GM19452 (cell line): Measurements from ENCODE around the gene PCDHGA1.

Experiments used
- ATAC-seq: cut with Tn5 transposase; IDR thresholded peaks from one replicate; pipeline ENCODE4 v1.9.1; 2021; ENCODE audit not compliant: unreplicated experiment

Gene PCDHGA1

DNA sequence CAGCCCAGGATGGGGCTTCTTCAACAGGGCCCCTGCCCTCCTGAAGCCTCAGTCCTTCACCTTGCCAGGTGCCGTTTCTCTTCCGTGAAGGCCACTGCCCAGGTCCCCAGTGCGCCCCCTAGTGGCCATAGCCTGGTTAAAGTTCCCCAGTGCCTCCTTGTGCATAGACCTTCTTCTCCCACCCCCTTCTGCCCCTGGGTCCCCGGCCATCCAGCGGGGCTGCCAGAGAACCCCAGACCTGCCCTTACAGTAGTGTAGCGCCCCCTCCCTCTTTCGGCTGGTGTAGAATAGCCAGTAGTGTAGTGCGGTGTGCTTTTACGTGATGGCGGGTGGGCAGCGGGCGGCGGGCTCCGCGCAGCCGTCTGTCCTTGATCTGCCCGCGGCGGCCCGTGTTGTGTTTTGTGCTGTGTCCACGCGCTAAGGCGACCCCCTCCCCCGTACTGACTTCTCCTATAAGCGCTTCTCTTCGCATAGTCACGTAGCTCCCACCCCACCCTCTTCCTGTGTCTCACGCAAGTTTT lies 182.1 kb downstream of the PCDHGA1 start:
- peak; percentile 17 for ATAC-seq

GRCh38 chr5:141512911-141513626 lies 182.8 kb downstream of the PCDHGA1 start:
- no peak for ATAC-seq

DNA sequence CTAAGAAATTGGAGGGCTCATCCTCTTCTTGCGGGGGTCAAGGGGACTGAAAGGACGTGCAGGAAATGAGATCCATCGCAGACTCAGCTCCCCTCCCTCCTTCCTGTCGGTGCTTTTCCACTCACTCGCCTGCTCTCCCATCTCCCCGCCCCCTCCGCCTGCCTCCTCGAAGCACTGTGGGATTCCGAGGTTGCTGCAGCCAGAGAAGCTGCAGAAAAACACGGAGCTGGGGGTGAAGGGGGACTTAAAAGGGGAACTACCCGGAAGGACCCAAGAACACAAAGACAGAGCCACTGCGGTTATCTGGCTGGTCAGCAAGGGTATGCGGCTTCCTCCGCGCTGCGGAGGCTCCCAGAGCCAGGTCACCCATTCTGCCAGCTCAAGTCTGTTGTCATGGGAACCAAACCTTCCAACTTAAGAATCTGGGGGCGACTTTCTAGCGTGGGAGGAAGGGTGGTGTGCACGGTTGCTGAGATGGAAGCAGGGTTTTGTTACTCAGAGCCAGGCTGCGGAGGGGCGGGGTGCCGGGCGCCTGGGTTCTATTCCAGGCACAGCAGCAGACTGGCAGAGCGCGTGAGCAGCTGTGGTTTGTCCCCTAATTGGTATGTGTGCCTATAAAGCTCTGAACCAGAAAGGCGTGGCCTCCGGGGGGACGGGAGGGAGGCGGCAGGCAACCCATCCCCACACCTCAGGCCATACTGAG lies 183.5 kb downstream of the PCDHGA1 start:
- peak; percentile 22 for ATAC-seq

GRCh38 chr5:141514330-141515133 lies 184.2 kb downstream of the PCDHGA1 start:
- ATAC-seq: peak; percentile 28

- ATAC-seq: no peak
Observed at GRCh38 chr5:141515141-141515540, 184.8 kb downstream of the PCDHGA1 start.

DNA sequence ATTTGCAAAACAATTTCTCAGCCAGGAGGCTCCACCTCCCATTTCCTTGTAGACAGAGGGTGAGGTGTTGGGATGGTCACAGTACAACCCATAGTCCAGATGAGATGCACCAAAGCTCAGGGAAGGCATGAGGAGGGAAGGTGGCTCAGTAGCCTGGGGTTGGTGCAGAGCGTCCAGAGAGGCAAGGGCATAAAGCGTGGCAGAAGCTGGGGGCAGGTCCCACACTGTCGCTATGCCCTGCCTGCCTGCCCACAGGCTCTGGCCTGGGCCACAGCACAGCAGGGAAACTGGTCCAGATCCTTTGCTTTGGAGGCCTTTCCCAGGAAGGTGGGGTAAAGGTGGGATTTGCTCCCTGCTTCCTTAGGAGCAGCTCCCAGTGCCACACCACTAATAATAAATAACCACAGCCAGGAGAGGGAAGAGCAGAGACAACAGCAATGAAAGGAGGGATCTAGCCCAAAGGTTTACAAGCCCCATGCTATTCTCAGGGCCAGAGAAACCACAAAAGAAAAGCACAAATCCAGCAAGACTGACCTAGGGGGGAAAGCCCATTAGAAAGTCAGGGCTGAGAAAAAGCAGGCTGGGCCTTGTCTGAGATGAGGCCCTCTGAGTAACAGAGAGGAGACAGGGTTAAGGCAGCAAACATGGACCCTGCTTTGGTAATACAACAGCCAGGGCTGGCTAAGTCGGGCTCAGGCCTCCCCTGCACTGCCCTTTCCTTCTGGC lies 185.8 kb downstream of the PCDHGA1 start:
- ATAC-seq: no peak

DNA sequence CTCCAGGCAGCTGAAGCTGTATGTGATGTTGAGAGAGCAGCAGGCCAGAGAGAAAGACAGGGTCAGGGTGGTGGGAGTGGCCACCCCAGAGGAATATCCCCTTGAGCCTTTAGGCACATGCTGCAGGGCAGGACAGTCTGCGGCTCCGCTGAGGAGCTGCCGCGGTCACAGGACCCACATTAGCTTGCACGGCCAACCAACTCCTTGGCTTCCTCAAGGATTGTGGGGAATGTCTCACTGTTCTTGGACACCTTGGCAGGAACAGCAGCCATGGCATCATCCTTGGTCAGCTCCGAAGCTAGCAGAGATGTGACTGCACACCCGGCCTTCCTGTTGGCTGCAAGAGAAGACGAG lies 186.3 kb downstream of the PCDHGA1 start:
- no peak for ATAC-seq

DNA sequence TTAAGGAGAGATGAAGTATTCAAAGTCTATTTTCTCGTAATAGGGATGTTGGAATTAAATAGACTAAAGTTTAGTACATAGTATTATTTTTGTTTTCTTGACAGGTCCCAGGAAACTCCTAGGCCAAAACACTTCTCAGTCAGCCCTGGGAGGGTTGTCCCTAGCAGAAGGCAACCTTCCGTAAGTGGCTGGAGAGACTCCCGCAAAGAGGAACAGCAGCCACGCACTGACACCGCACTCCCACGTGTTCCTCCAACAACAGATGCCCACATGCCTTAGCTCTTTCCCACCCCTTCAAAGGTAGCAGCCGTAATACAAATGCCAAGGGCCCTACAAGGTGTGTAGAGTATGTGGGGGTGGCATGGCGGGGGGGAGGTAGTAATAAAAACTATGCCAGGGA lies 187.0 kb downstream of the PCDHGA1 start:
- no peak for ATAC-seq

DNA sequence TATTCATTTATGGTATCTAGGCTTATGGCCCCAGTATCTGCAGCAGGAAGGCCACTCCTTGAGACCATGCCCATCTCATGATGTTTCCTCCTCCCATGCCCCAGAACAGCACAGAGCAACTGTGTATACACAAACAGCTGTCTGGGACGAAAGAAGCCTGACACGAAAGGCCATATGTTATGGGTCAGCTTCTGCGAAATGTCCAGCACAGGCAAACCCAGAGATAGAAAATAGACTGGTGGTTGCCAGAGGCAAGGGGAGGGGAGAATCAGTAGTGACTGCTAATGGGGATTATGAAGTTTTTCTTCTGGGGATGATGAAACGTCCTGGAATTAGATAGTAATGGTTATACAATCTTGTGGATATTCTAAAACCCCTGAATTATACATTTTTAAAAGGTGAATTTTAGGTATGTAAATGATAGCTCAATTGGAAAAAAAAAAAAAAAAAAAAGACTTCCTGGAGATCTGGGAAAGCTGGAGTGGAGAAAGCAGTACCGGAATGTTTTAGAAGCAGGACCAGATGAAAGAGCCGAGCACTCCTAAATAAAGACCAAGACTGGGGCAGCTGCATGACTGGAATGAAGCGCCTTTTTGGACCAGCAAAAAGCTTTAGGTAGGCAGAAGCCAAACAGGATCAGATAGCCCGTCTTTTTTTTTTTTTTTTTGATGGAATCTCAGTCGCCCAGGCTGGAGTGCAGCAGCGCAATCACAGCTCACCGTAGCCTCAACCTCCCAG lies 187.7 kb downstream of the PCDHGA1 start:
- no peak for ATAC-seq

DNA sequence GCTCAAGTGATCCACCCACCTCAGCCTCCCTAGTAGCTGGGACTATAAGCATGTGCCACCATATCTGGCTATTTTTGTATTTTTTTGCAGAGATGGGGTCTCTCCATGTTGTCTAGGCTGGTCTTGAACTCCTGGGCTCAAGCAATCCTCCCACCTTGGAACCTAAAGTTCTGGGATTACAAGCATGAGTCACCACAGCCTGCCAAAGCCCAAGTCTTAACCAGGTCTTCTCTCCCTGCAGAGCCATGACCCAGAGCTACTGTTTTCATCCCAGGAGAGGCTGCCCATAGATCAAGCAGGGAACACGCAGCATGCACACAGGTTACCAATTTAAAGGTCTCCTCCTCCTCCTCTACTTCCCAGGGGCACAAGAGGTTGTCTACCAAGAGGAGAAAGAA lies 188.3 kb downstream of the PCDHGA1 start:
- ATAC-seq: no peak

DNA sequence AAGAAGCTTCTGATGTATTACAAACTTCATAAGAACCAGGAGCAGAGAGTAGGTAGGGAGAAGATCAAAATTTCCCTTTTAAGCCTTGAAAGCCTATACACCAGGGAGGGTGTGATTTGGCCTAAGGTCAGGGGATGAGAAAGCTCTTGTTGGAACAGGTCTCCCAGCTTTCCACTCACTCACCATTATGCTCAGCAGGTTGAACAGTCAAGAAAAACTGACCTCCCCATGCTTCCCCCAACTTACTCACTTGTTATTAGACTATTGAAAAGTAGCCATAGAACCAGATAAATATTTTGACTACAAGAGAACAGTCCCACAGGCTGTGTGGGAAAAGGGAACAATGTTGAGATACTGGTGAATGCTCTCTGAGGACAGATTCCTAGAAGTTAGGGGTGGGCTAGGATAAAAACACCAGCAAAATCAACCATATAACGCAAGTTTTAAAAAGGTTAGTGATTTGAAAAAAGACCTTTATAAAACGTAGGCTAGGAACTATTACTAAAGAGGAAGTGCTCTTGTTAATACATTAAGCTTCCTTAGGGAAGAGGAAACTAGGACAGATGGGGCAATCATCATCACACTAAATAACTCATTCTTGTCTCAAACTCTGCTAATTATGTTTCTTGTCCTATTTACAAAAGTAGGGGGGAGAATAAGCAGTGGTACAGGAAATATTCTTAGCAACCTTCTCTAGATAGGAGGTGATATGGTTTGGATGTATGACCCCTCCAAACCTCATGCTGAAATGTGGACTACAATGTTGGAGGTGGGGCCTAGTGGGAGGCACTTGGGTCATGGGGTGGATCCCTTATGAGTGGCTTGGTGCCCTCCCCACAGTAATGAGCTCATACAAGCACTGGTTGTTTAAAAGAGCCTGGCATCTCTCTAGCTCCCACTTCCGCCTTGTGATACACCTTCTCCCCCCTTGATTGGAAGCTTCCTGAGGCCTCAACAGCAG lies 189.6 kb downstream of the PCDHGA1 start:
- no peak for ATAC-seq

GRCh38 chr5:141521244-141521781 lies 191.0 kb downstream of the PCDHGA1 start:
- ATAC-seq: no peak

GRCh38 chr5:141522301-141522700 lies 192.0 kb downstream of the PCDHGA1 start:
- ATAC-seq: no peak

DNA sequence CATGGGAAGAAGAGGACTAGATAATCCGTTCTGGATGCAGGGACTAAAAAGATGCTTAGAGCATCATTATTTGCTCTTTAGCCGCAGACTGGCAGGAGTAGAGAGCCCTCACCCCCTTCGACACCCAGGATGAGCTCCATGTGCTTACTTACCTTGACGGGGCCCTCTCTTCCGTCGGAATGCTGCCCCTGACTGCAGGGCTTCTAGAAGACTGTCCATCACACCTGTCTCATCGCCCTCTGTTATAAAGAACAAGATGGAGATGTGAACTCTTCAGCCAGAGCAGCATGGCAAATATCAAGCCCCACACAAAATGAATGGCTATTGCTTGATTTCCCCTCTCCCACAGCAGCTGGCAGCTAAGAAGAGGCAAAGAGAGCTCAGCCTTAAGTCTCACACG lies 193.7 kb downstream of the PCDHGA1 start:
- no peak for ATAC-seq

DNA sequence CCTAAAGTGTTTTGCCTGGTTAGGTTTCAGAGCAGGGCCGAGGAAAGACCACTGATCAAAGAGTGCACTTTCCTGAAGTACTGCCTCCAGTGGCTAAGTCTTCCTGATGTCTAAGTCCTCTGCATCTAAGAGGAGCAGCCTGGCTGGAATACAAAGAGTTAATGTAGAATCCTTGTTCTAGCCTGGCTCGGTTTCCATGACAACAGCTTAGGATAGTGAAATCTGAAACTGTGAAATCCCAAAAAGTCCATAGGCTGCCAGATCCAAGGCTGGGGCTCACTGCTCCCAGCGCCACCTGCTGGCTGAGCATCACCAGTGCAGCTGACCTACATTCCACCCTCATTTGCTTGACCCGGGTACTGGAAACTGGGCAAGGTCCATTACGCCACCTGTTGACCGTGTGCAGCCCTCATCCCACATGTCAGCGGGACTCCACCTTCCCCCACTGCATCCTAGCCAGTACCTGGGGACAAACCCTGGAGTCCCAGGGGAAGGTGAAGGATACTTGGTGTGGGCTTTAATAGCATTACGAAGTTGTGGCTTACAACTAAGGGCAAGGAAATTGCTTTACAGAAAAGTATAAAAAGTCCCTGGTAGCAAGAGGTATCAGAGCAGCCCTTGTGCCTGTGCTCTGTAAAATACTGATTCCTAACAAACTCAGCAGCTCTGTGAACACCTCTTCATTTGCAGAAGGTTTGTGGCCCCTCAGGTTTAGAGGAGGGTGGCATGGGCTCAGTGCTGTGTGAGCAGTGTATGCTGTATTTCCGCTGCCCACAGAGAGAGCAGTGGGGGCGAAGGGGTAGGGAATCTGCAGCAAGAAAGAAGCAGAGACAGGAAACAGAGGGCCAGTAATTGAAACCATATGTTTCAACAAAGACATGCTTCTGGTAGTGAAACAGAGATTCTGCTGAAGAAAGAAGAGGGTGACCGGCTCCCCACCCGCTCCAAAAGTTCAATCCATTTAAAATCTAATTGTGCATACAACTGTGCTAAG lies 194.6 kb downstream of the PCDHGA1 start:
- ATAC-seq: peak; percentile 79

- no peak for ATAC-seq
Observed at GRCh38 chr5:141525653-141526052, 195.3 kb downstream of the PCDHGA1 start.

GRCh38 chr5:141527426-141527825 lies 197.1 kb downstream of the PCDHGA1 start:
- no peak for ATAC-seq
